Neural progenitor cell (in vitro differentiated cells): ENCODE data around the gene KLHL29.

ENCODE experiments used
- CTCF ChIP-seq: fragments of 200-600 bp; sonication (generic); IDR thresholded peaks from 2 replicates; pipeline ENCODE4 v1.5.1; 2017; ENCODE audit warnings: antibody characterized with exemption, mild to moderate bottlenecking
- EZH2 ChIP-seq: fragments of 200-600 bp; sonication (generic); IDR thresholded peaks from 2 replicates; pipeline ENCODE4 v1.6.1; 2017; ENCODE audit warnings: antibody characterized with exemption, mild to moderate bottlenecking, moderate library complexity
- EZH2phosphoT487 ChIP-seq: fragments of 200-600 bp; sonication (generic); IDR thresholded peaks from 2 replicates; pipeline ENCODE4 v1.6.1; 2017; ENCODE audit warnings: antibody characterized with exemption

DNA sequence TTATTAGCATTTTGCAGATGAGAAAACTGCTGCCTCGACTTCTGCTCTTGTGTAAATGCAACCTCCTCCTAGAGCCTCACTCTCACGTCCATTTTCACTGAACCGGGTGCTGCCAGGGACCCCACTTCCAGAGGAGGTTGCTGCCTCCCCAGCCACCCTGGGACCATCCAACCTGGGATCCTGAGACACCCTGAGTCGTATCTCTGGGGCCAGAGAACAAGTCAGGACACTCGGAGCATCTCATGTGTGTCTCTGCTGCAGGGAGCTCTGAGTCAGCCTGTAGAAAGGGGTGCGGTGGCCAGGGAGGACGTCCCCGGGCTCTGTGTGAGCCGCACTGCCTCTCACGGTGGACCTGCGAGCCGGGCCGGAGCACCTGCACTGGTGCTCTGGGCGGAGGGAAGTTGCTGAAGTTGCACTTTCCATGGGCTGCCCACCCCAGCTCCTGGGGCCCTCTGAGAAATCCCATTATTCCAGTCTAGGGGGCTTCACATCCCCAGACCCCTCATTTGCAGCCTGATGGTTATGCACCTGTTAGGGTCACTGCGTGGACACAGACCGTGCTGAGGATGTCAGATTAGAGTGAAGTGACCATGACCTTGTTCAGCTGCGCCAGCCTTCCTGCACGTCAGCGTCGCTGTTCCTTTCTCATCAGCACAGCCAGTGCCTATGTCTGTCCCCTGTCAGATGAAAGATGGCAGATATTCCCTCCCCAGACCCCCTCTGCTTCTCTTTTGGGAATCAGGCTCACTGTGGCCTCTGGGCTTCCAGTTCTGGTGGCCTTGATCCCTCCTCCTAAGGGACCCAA, 230.4 kb downstream of the KLHL29 start:
- TF ChIP-seq EZH2phosphoT487 (no peak), CTCF (no peak), EZH2 (no peak)
